ENCODE data around the gene DVL1.

Gene DVL1

DNA sequence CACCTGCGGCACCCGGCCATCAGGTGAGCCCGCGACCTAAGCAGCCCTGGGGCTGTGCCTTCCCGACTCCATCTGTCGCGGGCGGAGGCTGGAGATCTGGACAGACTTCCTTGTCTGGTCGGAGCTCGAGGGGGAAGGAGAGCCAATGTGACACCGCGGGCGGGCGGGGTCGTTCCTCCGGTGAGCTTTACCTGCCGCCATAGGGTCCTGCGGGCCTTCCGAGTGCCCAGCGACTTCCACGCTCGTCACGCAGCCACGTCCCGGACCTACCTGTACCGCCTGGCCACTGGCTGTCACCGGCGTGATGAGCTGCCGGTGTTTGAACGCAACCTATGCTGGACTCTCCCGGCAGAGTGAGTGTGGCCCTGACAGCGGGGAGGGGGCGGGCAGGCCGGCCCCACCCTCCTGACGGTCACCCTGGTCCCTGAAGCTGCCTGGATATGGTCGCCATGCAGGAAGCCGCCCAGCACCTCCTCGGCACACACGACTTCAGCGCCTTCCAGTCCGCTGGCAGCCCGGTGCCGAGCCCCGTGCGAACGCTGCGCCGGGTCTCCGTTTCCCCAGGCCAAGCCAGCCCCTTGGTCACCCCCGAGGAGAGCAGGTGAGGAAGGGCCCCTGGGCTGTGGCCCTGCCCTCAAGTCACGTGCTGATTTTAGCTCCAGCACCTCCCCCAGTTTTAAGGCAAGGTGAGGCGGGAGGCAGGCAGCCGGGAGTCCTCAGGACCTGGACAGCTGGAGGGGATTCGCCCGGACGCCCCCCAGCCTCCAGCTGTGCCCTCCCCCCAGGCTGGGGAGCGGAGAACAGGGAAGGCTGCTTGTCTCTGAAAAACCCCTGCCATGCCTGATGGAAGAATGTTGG, 39.7 kb downstream of the DVL1 start:
- no peak for DNase-seq

DNA sequence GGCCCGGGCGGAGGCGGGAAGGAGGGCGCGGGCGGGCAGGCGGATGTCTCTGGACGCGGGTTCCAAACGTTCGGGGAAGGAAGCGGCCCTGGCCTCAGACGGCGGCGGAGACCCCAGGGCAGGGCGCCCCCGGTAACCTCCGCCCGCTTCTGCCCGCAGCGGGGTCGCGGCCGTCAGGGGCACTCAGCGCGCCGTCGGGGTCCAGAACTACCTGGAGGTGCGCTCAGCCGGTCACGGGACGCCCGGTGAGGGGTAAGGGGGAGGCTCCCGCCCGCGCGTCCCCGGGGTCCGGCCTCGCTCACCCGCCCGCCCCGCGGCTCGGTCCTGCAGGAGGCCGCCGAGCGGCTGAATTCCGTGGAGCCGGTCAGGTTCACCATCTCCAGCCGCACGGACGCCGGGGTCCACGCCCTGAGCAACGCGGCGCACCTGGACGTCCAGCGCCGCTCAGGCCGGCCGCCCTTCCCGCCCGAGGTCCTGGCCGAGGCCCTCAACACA, 40.4 kb downstream of the DVL1 start:
- DNase-seq: no peak

DNA sequence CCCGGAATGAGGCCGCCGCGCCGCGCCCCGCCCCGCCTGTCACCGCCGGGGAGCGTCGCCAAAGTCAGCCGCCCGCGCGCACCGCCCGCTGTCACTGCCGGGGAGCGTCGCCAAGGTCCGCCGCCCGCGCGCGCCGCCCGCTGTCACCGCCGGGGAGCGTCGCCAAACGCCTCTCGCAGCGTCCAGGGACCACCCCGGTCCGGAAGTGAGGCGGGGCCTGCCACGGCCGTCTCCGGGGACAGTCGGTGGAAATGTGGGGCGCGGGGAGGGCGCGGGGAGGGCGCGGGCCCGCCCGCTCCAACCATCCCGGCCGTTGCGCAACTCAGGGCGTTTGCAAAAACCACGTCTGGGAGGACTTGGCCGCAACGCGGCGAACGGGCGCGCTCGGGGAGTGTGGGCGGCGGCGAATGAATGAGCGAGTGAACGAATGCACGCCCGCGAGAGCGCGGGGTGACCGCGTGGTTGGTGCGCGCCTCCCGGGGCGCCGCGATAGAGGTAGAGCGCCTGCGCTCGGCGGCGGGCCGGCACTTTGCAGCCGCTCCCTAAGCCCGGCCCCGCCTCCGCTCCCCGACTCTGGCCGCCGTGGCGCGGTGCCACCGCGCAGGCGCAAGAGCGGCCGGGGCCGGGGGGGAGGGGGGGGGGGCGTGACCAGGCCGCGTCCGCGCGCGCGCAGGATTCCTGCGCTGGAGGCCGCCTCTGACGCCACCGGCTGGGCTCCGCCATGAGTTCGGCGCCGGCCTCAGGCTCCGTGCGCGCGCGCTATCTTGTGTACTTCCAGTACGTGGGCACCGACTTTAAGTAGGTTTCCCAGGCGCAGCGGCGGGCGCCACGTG, 41.1 kb downstream of the DVL1 start, which contains the start of the genes ACAP3 and PUSL1:
TSS of gene ACAP3 (minus strand) at position 8 of the 833 bp plus-strand sequence. CDS start 115 bp downstream, outside the sequence.
TSS of gene PUSL1 (plus strand) at position 675 of the 833 bp plus-strand sequence. CDS start at position 722, 47 bp downstream.
- DNase-seq: peak; percentile 69

DNA sequence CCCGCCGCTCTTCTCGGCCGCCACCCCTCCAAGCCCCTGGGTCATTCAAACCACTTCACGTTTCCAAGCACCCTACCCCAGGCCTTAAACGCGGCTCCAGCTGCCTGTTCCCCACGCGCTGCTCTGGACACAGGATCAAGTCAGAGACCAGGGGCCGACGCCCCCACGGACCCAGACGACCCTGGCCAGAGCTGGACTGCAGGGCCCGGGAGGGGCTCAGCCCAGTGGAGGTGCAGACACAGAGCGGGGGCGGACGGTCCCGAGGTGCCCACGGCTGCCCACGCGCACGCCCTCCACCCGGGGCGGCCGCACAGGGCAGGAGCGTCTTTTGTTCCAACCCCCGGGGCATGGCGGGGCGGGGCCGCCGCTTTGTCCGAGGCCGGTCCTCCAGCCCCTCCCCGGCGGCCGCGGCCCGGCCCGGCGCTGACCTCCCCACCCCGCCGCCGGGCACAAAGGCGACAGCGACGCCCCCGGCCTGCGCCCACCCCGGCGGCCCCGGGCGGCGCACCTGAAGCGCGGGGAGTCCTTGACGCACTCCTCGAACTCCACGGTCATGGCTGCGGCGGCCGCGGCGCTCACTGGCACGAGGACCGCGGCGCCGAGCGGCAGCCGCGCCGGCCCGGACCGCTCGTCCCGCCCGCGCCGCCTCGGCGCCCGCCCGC, 41.8 kb downstream of the DVL1 start:
- no peak for DNase-seq

DNA sequence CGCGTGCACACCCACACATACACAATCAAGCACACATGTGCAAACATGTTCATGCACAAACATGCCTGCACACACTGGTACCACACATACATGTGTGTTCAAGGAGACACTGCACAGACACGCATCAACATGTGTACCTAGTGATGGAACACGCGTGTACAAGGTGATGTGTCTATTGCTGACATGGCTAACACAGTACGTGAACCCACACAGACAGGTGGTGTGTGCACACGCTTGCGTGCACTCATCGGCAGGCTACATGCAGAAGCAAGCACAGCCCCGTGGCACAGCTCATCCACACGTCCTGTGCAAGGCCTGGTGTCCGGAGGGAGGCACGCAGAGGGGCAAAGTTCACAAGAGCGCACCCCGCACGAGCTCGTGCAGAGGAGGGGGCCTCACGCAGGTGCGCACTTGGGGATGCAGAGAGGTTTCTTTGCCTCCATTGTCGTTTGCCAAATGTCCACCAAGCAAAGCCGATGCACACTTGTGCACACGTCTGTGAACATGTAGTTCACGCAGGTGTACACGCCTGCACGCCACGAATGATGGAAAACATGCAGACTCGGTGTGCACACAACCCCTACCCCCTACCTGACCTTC, 42.5 kb downstream of the DVL1 start:
- no peak for DNase-seq

DNA sequence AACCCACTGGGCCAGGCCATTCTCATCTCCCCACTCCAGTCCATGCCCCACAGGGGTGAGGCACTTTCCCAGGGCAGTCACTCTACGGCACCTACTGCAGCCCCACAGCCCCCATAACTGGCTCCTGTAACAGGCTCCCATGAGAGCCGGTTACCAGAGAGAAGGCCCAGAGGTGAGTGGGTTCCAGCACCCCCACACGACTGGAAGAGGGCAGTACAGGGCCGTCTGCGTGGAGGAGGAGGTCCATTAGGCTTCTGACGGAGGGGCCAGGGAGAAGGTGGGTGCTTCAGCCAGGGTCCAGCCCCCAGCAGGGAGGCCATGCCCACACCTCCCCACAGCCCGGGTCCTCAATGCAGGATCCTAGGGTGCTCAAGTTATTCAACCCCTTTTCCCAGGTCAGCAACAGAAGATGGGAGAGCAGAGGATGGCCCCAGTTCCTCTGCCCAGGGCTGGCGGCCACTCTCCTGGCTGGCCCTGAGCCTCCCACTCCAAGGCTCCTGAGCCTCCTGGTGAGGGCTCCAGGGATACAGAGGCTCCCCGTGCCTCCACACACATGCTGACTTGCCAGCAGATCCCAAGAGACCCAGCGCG, 43.1 kb downstream of the DVL1 start:
- no peak for DNase-seq

DNA sequence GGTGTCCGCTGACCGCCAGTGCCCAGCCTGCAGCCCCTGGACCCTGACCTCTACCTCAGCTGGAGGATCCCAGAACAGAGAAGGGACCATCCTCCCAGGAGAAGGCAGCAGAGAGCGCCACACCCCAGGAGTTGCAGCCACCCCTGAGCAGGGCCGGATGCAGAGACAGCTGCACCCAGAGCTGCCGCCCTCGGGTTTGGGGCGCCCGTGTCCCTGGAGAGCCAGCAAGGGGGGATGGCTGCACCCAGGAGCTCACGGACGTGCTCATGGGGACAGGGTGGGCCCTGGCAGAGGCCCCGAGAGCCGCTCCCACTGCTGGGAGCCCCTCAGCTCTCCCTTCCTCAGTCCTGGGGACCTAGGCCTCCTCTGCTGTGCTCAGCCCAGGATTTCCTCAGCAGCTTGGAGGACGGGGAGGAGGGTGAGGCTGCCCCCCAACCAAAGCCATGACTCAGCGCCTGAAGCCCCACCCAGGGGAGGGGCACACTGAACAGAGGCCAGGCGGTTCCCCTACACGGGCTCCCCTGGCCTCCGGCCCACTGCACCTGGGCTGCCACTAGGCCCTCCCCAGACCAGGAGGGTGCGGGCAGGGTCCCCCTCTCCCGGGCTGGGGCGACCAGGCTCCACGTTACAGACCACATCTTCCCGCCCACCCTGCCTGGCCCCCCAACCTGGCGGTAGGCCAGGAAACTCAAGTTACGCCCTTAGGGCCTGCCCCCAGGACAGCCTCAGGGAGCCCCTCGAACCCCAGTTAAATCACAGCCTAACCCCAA, 43.7 kb downstream of the DVL1 start:
- peak; percentile 28 for DNase-seq

DNA sequence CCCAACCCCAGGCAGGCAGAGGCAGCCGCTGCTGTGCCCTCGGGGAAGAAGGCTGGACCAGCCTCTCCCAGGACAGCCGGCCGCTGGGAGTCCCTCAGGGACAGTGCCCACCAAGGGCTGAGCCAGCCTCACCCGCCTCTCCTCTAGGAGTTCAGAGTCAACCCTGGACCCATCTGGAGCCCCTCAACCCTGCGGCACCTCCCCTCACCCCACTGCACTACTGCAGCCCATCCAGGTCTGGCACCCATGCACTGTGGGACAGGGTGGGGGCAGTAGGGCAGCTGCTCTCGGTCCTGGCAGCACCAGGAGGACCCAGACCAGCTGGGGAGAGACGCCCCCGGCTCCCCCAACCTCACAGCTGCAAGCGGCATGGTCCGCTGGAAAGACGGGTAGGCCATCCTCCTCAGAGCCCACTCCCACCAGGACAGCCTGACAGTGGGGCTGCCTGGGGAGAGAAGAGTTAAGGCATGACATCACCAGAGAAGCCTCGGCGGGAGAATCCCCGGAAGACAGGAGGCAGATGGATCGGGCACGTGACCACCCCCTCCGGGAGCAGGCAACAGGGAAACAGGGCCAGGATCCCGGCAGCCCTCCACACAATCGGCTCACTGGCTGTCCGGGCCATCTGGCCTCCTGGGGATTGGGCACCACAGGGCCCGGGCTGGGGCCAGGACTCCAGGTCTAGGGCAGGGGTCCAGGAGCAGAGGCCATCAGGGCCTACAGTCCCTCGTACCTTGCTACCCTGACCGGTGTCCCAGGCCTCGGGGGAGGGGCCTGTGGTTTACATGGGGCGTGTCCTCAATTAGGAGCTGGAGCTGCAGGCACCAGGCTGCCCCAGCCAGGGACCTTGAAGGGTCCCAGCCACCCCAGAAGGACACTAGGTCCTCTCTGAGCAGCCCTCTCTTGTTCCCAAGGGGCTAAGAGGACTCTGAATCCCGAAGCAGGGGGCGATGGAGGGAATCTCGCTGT, 44.6 kb downstream of the DVL1 start:
- DNase-seq: peak; percentile 70

DNA sequence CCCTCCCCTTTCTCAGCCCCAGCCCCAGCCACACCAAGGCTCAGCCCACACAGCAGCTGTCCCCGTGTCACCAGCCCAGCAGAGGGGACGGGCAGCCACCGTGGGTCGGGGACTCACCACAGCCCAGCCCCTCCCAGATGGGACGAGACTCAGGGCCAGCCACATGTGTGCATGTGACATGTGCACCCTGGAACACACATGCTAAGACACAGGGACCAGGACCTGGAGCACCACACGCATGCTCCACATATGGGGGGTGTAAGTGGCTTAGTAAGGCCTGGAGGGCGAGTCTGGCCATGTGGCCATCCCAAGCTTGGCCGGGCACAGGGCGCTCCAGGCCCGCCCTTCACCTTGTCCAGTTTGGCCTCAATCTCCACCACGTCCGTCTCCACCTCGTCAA, 45.5 kb downstream of the DVL1 start:
- no peak for DNase-seq

DNA sequence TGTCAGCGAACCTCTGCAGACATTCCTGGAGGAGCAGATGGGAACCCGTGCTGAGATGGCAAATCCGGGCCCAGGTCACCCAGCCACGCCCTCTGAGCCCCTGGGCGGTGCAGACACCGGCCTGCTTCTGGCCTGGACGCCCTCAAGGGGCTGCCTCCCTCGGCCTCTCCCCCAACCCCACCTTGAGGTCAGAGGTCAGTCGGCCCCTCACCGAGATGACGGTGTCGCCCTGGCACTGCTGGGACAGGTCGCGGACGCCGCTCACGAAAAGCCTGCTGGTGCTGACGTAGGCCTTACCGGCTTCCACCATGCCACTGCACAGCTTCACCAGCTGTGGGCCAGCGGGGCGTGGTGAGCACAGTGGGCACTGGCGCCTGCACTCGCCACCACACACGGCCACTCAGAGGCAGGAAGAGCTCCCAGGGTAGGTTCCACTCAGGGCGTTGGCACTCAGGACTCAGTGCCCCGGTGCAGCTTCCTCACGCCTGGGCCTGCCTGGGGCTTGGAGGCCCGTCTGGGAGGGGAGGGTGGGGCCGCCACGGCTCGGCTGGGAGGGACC, 46.2 kb downstream of the DVL1 start:
- no peak for DNase-seq

DNA sequence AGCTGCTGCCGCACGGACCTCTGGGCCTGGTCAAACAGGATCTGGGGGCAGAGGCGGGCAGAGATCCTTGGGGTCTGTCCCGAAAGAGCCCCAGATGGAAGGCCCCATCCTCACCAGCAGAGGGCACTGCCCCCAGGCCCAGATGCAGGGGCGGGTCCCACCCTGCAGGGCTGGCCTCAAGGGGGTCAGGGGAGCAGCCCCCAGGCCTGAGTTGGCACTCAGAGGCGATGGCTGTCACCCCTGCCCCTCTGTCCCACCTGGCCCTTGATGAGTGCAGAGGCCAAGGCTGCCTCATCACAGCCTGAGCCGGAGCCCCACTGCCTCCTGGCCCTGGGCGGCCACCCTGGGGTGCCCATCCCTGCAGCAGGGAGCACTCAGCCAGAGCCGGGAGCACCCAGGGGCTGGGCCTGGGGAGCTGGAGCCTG, 47.2 kb downstream of the DVL1 start:
- no peak for DNase-seq

DNA sequence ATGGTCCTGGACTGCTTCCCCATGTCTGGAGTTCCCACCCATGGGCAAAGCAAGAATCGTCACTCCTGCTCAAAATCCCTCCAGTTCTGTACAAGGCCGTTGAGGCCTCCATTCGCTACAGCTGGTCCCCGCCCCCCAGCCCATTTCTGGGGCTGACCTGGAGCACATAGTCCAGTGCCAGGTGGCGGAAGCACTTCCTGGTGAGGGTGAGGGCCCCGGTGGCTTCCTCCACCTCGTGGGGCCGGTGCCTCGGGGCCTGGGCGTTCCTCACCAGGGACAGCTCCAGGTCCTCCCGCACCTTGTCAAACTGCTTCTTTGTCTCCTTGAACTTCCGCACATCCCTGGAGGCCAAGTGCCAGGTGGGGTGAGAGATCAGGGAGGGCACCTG, 48.9 kb downstream of the DVL1 start:
- DNase-seq: no peak

DNA sequence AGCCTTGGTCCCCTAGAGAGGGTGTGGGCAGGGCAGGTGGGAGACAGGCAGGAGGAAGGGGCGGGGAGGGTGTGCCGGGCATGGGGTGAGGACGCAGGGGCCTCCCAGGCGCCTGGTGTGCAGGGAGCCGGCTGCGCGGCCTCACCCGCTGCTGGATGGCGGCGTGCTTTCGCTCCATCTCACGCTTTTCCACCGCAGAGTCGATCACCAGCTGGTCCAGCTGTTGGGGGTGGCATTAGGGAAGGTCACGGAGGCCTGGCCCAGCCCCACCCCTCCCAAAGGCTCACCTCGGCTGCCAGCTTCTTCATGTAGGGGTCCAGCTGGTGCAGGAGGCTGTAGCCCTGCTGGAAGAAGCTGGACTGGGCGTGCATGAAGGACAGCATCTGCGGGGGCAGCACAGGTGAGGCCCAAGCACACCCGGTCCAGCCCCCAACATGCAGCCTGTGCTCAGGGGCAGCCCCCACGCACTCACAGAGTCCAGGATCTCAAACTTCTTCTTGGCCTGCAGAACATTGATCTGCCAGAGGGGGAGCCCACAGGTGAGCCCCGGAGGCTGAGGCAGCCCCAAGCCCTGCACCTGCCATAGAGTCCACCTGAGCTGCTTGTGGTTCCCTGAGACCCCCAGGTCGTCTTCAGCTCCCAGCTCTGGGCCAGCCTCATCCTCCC, 49.4 kb downstream of the DVL1 start:
- DNase-seq: no peak

DNA sequence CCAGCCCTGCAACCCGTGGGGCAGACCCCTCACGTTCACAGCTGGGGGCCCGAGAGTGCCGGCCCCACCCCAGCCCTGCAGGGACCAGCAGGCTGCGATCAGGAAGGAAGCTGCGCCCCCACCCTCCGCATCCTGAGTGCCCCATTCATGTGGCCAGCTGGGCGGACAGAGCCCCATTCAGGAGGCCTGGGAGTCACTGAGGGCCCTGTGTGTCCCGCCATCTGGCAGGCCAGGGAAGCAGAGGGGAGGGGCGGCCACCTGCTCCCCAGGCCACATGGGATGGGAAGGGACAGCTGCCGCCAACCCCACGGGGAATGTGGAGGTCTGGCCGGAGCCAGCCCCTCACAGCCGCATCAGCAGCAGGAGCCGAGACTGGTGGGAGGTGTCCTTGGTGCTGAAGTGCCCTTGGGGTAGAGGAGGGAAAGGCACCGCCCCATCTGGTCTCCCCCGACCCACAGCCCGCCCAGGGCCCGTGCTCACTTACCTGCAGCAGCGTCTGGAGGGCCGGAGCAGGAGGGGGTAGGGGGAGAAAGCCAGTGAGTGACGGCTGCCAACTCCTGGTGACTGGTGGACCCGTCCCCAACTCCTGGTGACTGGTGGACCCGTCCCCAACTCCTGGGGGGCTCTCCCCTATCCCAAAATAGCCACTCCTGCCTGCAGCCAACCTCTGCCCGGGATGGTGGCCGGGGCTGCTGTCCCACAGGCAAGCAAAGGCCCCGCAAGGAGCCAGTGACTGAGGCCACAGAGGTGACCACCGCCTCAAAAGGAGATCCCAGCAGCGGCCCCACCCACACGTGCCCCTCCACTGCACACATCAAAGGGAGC, 50.1 kb downstream of the DVL1 start:
- DNase-seq: peak; percentile 60

DNA sequence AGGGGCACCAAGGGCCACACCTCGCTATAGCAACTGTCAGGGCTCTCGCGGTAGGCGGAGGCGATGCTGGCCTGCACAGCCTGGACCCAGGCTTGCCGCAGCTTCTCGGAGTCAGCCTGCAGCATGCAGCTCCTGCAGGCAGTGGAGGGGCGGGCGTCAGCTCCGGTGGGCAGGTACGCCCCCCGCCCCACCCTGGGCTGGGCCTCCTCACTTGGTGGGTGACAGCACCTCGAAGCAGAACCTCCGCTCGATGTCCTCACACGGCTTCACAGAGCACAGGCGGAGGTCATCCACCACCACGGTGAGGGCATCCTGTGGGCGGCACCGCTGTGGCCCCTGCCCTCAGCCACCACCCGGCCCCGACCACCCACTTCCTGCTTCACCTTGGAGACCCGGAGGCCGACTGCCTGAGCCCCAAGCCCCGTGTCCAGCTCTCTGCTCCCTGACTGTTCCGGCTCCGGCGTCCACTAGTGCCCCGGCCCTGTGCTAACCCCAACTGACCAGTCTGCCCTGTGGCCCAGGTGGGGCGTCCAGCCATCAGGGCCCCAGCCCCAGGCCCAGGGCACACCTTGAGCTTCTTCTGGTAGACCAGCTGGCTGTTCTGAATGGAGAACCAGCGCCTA, 51.3 kb downstream of the DVL1 start:
- no peak for DNase-seq

DNA sequence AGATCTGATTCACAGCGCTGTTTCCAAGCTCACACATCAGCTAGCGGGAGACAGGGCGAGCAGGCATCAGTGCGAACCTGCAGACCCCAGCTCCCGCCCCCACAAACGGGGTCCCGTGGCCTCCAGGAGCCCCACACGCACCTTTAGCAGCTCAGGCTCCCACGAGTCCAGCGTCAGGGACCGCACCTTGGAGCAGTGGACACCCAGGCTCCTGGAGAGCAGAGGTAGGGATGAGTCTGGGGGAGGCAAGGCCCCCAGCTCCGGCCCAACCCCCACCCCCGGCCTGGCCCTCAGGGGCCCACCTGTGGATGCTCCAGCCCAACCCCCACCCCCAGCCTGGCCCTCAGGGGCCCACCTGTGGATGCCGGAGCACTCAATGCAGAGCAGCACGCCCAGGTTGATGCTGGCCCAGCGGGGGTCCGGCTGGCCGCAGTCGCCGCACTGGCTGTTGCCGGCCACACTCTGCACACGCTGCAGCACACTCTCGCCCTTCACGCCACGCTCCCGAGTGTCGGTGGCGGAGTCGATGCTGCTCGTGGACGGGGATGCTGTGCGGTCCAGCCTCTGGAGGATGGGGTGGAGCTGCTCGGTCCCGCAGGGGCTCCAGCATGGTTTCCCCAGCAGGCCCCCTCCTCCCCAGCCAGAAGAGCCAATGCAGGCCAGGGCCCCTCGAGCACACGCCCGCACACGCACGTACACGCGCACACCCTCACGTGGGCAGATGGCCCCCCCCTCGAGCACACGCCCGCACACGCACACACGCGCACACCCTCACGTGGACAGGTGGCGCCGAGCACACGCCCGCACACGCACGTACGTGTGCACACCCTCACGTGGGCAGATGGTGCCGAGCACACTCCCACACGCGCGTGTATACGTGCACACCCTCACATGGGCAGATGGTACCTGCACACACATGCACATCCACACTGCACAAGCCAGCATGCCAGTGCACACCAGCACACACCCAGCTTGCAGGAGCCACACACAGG, 52.9 kb downstream of the DVL1 start:
- DNase-seq: no peak
